Nasal cavity respiratory epithelium epithelial cell of viscerocranial mucosa (primary cell): Measurements from ENCODE around the gene TCTN2. TPM values are rescaled to one million over a fixed set of nuclear protein-coding genes. Genes with fewer than 3 reads are reported as not detected.

Source experiments
- total RNA-seq: library from RNA; depleted of rRNA; stranded (reverse); fragments of >200 nt; gene quantifications from 2 replicates; pipeline ENCODE4 v1.2.3, GENCODE V29; 2014

The TCTN2 gene
- total RNA-seq = 2.7 and 5.0 TPM in 2 replicates

DNA sequence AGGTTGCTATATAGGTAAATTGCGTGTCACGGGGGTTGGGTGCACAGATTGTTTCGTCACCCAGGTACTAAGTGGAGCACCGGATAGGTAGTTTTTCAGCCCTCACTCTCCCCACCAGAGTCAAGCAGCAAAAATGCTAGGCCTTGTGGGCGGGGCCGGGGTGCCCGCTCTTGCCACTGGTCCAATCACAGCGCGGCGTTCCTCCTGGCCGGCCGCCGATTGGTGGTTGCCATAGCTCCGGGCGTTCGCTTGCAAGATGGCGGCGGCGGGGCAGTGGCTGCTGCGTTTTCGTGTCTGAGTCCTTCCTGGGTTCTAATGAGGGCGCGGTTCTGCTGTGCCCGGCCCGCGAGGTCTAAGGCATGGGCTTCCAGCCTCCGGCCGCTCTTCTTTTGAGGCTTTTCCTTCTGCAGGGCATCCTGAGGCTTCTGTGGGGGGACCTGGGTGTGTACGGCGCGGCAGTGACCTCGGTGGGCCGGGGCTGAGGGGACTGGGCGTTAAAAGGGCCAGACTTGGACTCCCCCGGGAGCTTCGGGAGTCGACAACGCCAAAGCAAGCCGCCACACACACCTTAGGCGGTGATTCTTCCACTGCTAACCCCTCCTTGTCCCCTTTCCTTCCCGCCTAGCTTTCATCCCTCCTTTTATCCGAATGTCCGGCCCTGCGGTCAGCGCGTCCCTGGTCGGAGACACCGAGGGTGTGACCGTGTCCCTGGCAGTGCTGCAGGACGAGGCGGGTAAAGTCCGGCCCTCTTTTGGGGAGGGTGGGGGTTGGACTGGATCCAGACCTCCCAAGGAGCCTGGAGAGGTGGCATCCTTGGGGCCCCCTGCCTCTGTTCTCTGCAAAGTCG lies at the start of gene TCTN2:
TCTN2 (plus strand) TSS at position 232 of the 847 bp plus-strand sequence; CDS start at position 360, 128 bp downstream.

GRCh38 chr12:123633379-123634141 lies 37.4 kb upstream of the TCTN2 start, which contains the start of the genes EIF2B1 and GTF2H3:
Gene EIF2B1 (minus strand): TSS chr12:123633686. CDS start chr12:123633557, 129 bp downstream.
Gene GTF2H3 (plus strand): TSS chr12:123633829. CDS start chr12:123633860, 31 bp downstream.

Other genes with a start within 250 kb of the TCTN2 start
- 3.9 and 4.1 TPM in 2 replicates for gene RILPL2, start 234.4 kb upstream of the TCTN2 start, total RNA-seq
- 9.3 and 14.4 TPM in 2 replicates for gene SNRNP35, start 213.0 kb upstream of the TCTN2 start, total RNA-seq
- 7.9 and 17.4 TPM in 2 replicates for gene RILPL1, start 137.4 kb upstream of the TCTN2 start, total RNA-seq
- gene TMED2, start 86.6 kb upstream of the TCTN2 start, total RNA-seq = 365 and 836 TPM in 2 replicates
- 22.6 and 22.9 TPM in 2 replicates for gene DDX55, start 69.0 kb upstream of the TCTN2 start, total RNA-seq
- 36.9 and 51.8 TPM in 2 replicates for gene EIF2B1, start 37.4 kb upstream of the TCTN2 start, total RNA-seq
- gene GTF2H3, start 37.3 kb upstream of the TCTN2 start, total RNA-seq = 56.4 and 59.1 TPM in 2 replicates
- gene ATP6V0A2, start 41.2 kb downstream of the TCTN2 start, total RNA-seq = 30.7 and 36.2 TPM in 2 replicates
- gene DNAH10, start 91.2 kb downstream of the TCTN2 start, total RNA-seq = under 0.01 and 0.07 TPM in 2 replicates